ENCODE results near the gene CNTNAP2. TPM values are rescaled to one million over a fixed set of nuclear protein-coding genes. Genes with fewer than 3 reads are reported as not detected.

CNTNAP2 gene
- total RNA-seq, 1 experiment from 2014 or later: 64.5 TPM

- no peak for DNase-seq
- Mint-ChIP-seq H3K36me3 (ENCODE audit: insufficient read depth in 1 of 3, low read depth in 3 of 3) (peaks cover 0 to 5% (median 4%) of the 10 kb centered on the region in 3 experiments; a peak in 3 of 7 replicates), H3K9me3 (no peaks in the 10 kb centered on the region), H3K27ac (peak overlapping the region in 2 of 3 experiments; percentile 66 to 88; a peak in 4 of 7 replicates), H3K4me3 (no peak overlapping the region), H3K4me1 (peaks cover 82 to 86% of the 10 kb centered on the region in 2 experiments), H3K27me3 (ENCODE audit: low read depth) (no peaks in the 10 kb centered on the region)
- Histone ChIP-seq H2BK120ac (ENCODE audit: low read depth, low read length, poor library complexity, severe bottlenecking) (no peak overlapping the region), H2AK5ac (ENCODE audit: insufficient read length, low read length) (no peak overlapping the region), H3K27ac (ENCODE audit: insufficient read length, low read depth, low read length) (no peak overlapping the region), H3K4me1 (ENCODE audit: insufficient read depth, low read length) (peaks cover 24% of the 10 kb centered on the region), H3K14ac (ENCODE audit: insufficient read depth, low read length) (no peak overlapping the region), H3K79me1 (ENCODE audit: insufficient read depth, low read depth, low read length, poor library complexity, severe bottlenecking) (peaks cover 2% of the 10 kb centered on the region), H4K8ac (replicated peaks; ENCODE audit: insufficient read length, low read depth, low read length) (no peak overlapping the region), H2BK5ac (ENCODE audit: insufficient read length, low read length) (no peak overlapping the region), H3K9ac (ENCODE audit: extremely low read depth, insufficient read length, low read length) (no peak overlapping the region), H3K4me2 (ENCODE audit: insufficient read depth, insufficient read length, low read length) (no peak overlapping the region), H4K5ac (ENCODE audit: insufficient read length, low read depth, low read length) (no peak overlapping the region), H4K91ac (ENCODE audit: insufficient read length, low read depth, low read length) (no peak overlapping the region), H2BK15ac (ENCODE audit: low read depth, low read length) (no peak overlapping the region), H3T11ph (ENCODE audit: low read length) (no peak overlapping the region), H2BK20ac (ENCODE audit: low read depth, low read length, poor library complexity, severe bottlenecking) (no peak overlapping the region), H4K20me1 (ENCODE audit: control insufficient read depth, insufficient read depth, insufficient read length) (no peaks in the 10 kb centered on the region), H3K23me2 (ENCODE audit: insufficient read length, low read depth, low read length, poor library complexity, severe bottlenecking) (no peaks in the 10 kb centered on the region), H3K27me3 (ENCODE audit: insufficient read depth, low read length) (no peaks in the 10 kb centered on the region), H2BK12ac (ENCODE audit: insufficient read length, low read depth, low read length) (no peak overlapping the region), H3K56ac (ENCODE audit: insufficient read length, low read depth, low read length) (no peak overlapping the region), H3K9me3 (ENCODE audit: control insufficient read depth, low read depth, low read length) (no peaks in the 10 kb centered on the region), H3K79me2 (ENCODE audit: insufficient read depth, low read length) (no peaks in the 10 kb centered on the region), H3K23ac (ENCODE audit: insufficient read length, low read depth, low read length) (no peak overlapping the region), H3K18ac (ENCODE audit: insufficient read length, low read depth, low read length) (no peak overlapping the region), H3K4ac (ENCODE audit: low read depth, low read length) (no peak overlapping the region), H2AFZ (ENCODE audit: low read length) (no peak overlapping the region)
- TF ChIP-seq, protein P1, sequence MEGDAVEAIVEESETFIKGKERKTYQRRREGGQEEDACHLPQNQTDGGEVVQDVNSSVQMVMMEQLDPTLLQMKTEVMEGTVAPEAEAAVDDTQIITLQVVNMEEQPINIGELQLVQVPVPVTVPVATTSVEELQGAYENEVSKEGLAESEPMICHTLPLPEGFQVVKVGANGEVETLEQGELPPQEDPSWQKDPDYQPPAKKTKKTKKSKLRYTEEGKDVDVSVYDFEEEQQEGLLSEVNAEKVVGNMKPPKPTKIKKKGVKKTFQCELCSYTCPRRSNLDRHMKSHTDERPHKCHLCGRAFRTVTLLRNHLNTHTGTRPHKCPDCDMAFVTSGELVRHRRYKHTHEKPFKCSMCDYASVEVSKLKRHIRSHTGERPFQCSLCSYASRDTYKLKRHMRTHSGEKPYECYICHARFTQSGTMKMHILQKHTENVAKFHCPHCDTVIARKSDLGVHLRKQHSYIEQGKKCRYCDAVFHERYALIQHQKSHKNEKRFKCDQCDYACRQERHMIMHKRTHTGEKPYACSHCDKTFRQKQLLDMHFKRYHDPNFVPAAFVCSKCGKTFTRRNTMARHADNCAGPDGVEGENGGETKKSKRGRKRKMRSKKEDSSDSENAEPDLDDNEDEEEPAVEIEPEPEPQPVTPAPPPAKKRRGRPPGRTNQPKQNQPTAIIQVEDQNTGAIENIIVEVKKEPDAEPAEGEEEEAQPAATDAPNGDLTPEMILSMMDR (conservative IDR thresholded peaks at IDR 0.05): no peak
- no CpG with 5 or more reads among the region's 1 CpG for WGBS (ENCODE audit: extremely low coverage, insufficient read length, low lambda C conversion rate)
These were observed 2280.5 kb downstream of the CNTNAP2 start for GRCh38 chr7:148397056-148397455.
